Thyroid gland (tissue), 4 donors: ENCODE measurements around the gene PHC2. TPM values are rescaled to one million over a fixed set of nuclear protein-coding genes. Genes with fewer than 3 reads are reported as not detected.
A peak's percentile ranks its signal among the peaks of the same experiment; 100 is the strongest.

Source experiments
- DNase-seq, 2 donors: peaks; one replicate each; pipeline ENCODE4 v3.0.0-alpha.2; 2019
- H3K27ac ChIP-seq, 3 donors: fragments of 200-600 bp; sonication (generic); 1 replicate in 2 of 3; 2 replicates in 1 of 3; pipeline ENCODE4 v1.5.1; 2016 to 2019; ENCODE audit warnings: mild to moderate bottlenecking in 1 of 3, moderate library complexity in 1 of 3
- H3K27me3 ChIP-seq: fragments of 200-600 bp; sonication (generic); one replicate; pipeline ENCODE4 v1.5.1; 2019
- H3K36me3 ChIP-seq, 2 donors: fragments of 200-600 bp; sonication (generic); one replicate each; pipeline ENCODE4 v1.5.1; 2016 to 2019
- H3K4me1 ChIP-seq, 2 donors: fragments of 200-600 bp; sonication (generic); one replicate each; pipeline ENCODE4 v1.5.1; 2017 to 2019
- H3K4me3 ChIP-seq, 3 donors: fragments of 200-600 bp; sonication (generic); replicated peaks in 1 of 3; 1 replicate in 2 of 3; 2 replicates in 1 of 3; pipeline ENCODE4 v1.5.1; 2016; ENCODE audit warnings: mild to moderate bottlenecking in 1 of 3
- H3K9me3 ChIP-seq: fragments of 200-600 bp; sonication (generic); one replicate; pipeline ENCODE4 v1.5.1; 2017
- CTCF ChIP-seq, 6 experiments: fragments of 200-600 bp in 3 of 6; fragments of 450-650 bp in 3 of 6; sonication (generic) in 3 of 6; IDR thresholded peaks; one replicate each; pipeline ENCODE4 v1.5.1; 2016 to 2019; ENCODE audit warnings: antibody characterized with exemption in 6 of 6, mild to moderate bottlenecking in 2 of 6, inconsistent platforms in 1 of 6, moderate library complexity in 1 of 6
- POLR2A ChIP-seq, 2 donors: fragments of 450-650 bp; IDR thresholded peaks; one replicate each; pipeline ENCODE4 v1.6.1; 2017; ENCODE audit warnings: antibody characterized with exemption in 2 of 2, mild to moderate bottlenecking in 2 of 2, moderate library complexity in 1 of 2
- WGBS, 2 donors: methylation state at CpG; one replicate each; pipeline ENCODE4 v1.1.5; 2017; 5-methylcytosine and 5-hydroxymethylcytosine counted together
- intact Hi-C: fragments of 100-400 bp; cut with DNase I; formaldehyde crosslinking; loops from one replicate; pipeline ENCODE4 v1.15.1; 2023
- total RNA-seq, 4 donors: library from RNA; depleted of rRNA; stranded (reverse); fragments of >200 nt; gene quantifications; one replicate each; pipeline ENCODE4 v1.2.3, GENCODE V29; 2016

The PHC2 gene
- total RNA-seq, 4 donors from 2014 or later, result 86.8 to 150 (median 113) TPM

- Histone ChIP-seq H3K36me3 (no peaks in the 10 kb centered on the region), H3K9me3 (no peaks in the 10 kb centered on the region), H3K27me3 (no peaks in the 10 kb centered on the region), H3K27ac (peak overlapping the region in 1 of 3 donors; percentile 32), H3K4me3 (peak overlapping the region; percentile 47 to 75 (median 57)), H3K4me1 (peaks cover 7 to 11% of the 10 kb centered on the region in 2 donors)
- 11 to 22% methylated on average over 18 to 37 of the region's 54 CpGs for WGBS, 2 donors
- peak; percentile 36 to 37 for DNase-seq
- intact Hi-C loops, result loop anchor here (5.0 kb wide), 1 partner anchor 58 kb away; no protein-coding TSS in a partner anchor
- TF ChIP-seq CTCF (IDR thresholded peaks at IDR 0.05) (no peak), POLR2A (IDR thresholded peaks at IDR 0.05) (no peak)
Measured at GRCh38 chr1:33429856-33430691, 821 bp downstream of the PHC2 start.

- H3K36me3 ChIP-seq, result no peaks in the 10 kb centered on the region
- TF ChIP-seq POLR2A (IDR thresholded peaks at IDR 0.05) (no peak), CTCF (IDR thresholded peaks at IDR 0.05) (no peak)
- WGBS, 2 donors, result 95 to 98% methylated on average over 2 of the region's 2 CpGs
Measured at GRCh38 chr1:33429332-33429731, 1.6 kb downstream of the PHC2 start.

GRCh38 chr1:33428661-33429060 lies 2.2 kb downstream of the PHC2 start:
- no peak overlapping the region for H3K27ac ChIP-seq
- H3K36me3 ChIP-seq, result no peaks in the 10 kb centered on the region
- H3K4me1 ChIP-seq, result peaks cover 7 to 11% of the 10 kb centered on the region in 2 donors
- H3K4me3 ChIP-seq, result no peak overlapping the region
- H3K27me3 ChIP-seq, result no peaks in the 10 kb centered on the region
- intact Hi-C loops, result no loop called here
- WGBS, 2 donors, result 88 to 97% methylated on average over 2 of the region's 2 CpGs
- TF ChIP-seq CTCF (IDR thresholded peaks at IDR 0.05) (no peak), POLR2A (IDR thresholded peaks at IDR 0.05) (no peak)
- no peak for DNase-seq
- no peaks in the 10 kb centered on the region for H3K9me3 ChIP-seq

More at GRCh38 chr1:33429332-33429731, 1.6 kb downstream of the PHC2 start:
- no peak for DNase-seq
- Histone ChIP-seq H3K4me3 (no peak overlapping the region), H3K4me1 (peaks cover 7 to 11% of the 10 kb centered on the region in 2 donors), H3K27ac (no peak overlapping the region), H3K9me3 (no peaks in the 10 kb centered on the region), H3K27me3 (no peaks in the 10 kb centered on the region)
- intact Hi-C loops, result no loop called here

- WGBS, 2 donors, result 89% methylated on average over 3 of the region's 3 CpGs
- intact Hi-C loops, result no loop called here
- DNase-seq, result no peak
- no peaks in the 10 kb centered on the region for H3K9me3 ChIP-seq
- H3K36me3 ChIP-seq, result no peaks in the 10 kb centered on the region
- H3K27me3 ChIP-seq, result no peaks in the 10 kb centered on the region
- peaks cover 7 to 11% of the 10 kb centered on the region in 2 donors for H3K4me1 ChIP-seq
- TF ChIP-seq POLR2A (IDR thresholded peaks at IDR 0.05), result no peak
- TF ChIP-seq CTCF (IDR thresholded peaks at IDR 0.05), result no peak
- H3K4me3 ChIP-seq, result no peak overlapping the region
- H3K27ac ChIP-seq, result no peak overlapping the region
Measured at GRCh38 chr1:33426916-33427315, 4.0 kb downstream of the PHC2 start.

GRCh38 chr1:33425900-33426299 lies 5.0 kb downstream of the PHC2 start:
- 91 to 97% methylated on average over 2 of the region's 2 CpGs for WGBS, 2 donors
- Histone ChIP-seq H3K27ac (no peak overlapping the region), H3K36me3 (no peaks in the 10 kb centered on the region), H3K4me3 (no peak overlapping the region), H3K27me3 (no peaks in the 10 kb centered on the region), H3K4me1 (peaks cover 7 to 11% of the 10 kb centered on the region in 2 donors), H3K9me3 (no peaks in the 10 kb centered on the region)
- intact Hi-C loops, result no loop called here
- no peak for DNase-seq
- TF ChIP-seq CTCF (IDR thresholded peaks at IDR 0.05) (no peak), POLR2A (IDR thresholded peaks at IDR 0.05) (no peak)
